ENCODE data around the gene TSLP.

GRCh38 chr5:111069839-111070238, 1.7 kb upstream of the TSLP start:
- no peak for TF ChIP-seq CTCF (conservative IDR thresholded peaks at IDR 0.05; ENCODE audit: low read length)
- TF ChIP-seq EZH2phosphoT487 (IDR thresholded peaks at IDR 0.05; ENCODE audit: borderline replicate concordance, low read depth, low read length) = no peak

Measured in OCI-LY7 (cell line).